B cell (primary cell): ENCODE measurements around the gene SUSD4.

Experiments
- EZH2 ChIP-seq: IDR thresholded peaks from 2 replicates; pipeline ENCODE4 v1.6.1; 2012; ENCODE audit warnings: borderline replicate concordance, low read depth, mild to moderate bottlenecking, moderate library complexity, low read length; ENCODE audit not compliant: insufficient read depth, poor library complexity, severe bottlenecking
- TF ChIP-seq, protein P1 (sequence below): fragments of 200-600 bp; IDR thresholded peaks from one replicate; pipeline ENCODE4 v1.8.0; 2022; ENCODE audit warnings: antibody characterized with exemption, mild to moderate bottlenecking

DNA sequence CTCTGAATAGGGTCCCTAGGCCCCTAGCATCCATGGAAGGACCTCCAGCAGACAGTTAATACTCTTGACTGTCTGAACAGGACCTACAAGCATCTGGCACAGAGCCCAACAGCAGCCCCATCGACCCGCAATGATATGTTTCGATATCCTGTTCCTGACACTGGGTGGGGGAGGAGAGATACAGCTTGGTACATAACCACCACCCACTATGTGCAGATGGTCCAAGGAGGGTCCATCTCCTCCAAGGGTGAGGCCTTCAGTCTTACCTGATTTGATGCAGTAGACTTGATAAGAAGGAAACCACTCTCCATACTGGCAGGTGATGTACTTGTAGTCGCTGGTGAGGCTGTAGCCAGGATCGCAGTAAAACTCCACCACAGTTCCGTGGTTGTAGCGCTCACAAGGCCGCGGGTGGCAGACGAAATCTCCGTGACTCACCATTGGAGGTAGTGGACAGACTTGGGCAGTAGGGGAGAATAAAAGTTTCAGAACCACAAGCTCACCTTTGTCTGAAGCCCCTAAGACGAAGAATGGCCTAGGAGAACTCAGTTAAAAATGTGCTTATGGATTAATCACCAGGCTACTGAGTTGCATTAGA is 134.9 kb downstream of the SUSD4 start:
- TF ChIP-seq, protein P1, sequence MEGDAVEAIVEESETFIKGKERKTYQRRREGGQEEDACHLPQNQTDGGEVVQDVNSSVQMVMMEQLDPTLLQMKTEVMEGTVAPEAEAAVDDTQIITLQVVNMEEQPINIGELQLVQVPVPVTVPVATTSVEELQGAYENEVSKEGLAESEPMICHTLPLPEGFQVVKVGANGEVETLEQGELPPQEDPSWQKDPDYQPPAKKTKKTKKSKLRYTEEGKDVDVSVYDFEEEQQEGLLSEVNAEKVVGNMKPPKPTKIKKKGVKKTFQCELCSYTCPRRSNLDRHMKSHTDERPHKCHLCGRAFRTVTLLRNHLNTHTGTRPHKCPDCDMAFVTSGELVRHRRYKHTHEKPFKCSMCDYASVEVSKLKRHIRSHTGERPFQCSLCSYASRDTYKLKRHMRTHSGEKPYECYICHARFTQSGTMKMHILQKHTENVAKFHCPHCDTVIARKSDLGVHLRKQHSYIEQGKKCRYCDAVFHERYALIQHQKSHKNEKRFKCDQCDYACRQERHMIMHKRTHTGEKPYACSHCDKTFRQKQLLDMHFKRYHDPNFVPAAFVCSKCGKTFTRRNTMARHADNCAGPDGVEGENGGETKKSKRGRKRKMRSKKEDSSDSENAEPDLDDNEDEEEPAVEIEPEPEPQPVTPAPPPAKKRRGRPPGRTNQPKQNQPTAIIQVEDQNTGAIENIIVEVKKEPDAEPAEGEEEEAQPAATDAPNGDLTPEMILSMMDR = no peak
- no peak for TF ChIP-seq EZH2
